HG02798 (cell line): ENCODE results near the gene SLC35E3.

Experiments used
- ATAC-seq: cut with Tn5 transposase; IDR thresholded peaks from one replicate; pipeline ENCODE4 v1.9.1; 2021; ENCODE audit warnings: mild to moderate bottlenecking; ENCODE audit not compliant: unreplicated experiment, poor library complexity

The SLC35E3 gene

GRCh38 chr12:68768431-68768939 is 22.5 kb downstream of the SLC35E3 start:
- ATAC-seq = no peak

GRCh38 chr12:68769941-68770340 is 24.0 kb downstream of the SLC35E3 start:
- ATAC-seq = no peak

GRCh38 chr12:68771223-68771925 is 25.4 kb downstream of the SLC35E3 start:
- ATAC-seq = no peak

- no peak for ATAC-seq
These were observed 26.7 kb downstream of the SLC35E3 start for GRCh38 chr12:68772714-68773113.

- ATAC-seq = no peak
These were observed 27.6 kb downstream of the SLC35E3 start for GRCh38 chr12:68773582-68773981.

- ATAC-seq = no peak
These were observed 29.2 kb downstream of the SLC35E3 start for GRCh38 chr12:68775121-68775630.

- no peak for ATAC-seq
These were observed 31.1 kb downstream of the SLC35E3 start for GRCh38 chr12:68776976-68777610.

GRCh38 chr12:68779280-68779679 is 33.3 kb downstream of the SLC35E3 start:
- ATAC-seq = no peak

- no peak for ATAC-seq
These were observed 34.8 kb downstream of the SLC35E3 start for GRCh38 chr12:68780731-68781130.

- ATAC-seq = no peak
These were observed 35.8 kb downstream of the SLC35E3 start for GRCh38 chr12:68781728-68782127.

GRCh38 chr12:68784015-68784414 is 38.0 kb downstream of the SLC35E3 start:
- no peak for ATAC-seq

GRCh38 chr12:68785358-68785757 is 39.4 kb downstream of the SLC35E3 start:
- no peak for ATAC-seq

- ATAC-seq = no peak
These were observed 39.8 kb downstream of the SLC35E3 start for GRCh38 chr12:68785823-68786222.

- ATAC-seq = no peak
These were observed 41.0 kb downstream of the SLC35E3 start for GRCh38 chr12:68786929-68787328.

- no peak for ATAC-seq
These were observed 42.7 kb downstream of the SLC35E3 start for GRCh38 chr12:68788554-68789143.

GRCh38 chr12:68789144-68789878 is 43.3 kb downstream of the SLC35E3 start:
- ATAC-seq = no peak

GRCh38 chr12:68790081-68790951 is 44.3 kb downstream of the SLC35E3 start:
- ATAC-seq = no peak

GRCh38 chr12:68790952-68791234 is 44.9 kb downstream of the SLC35E3 start:
- no peak for ATAC-seq

GRCh38 chr12:68791897-68792481 is 46.0 kb downstream of the SLC35E3 start:
- no peak for ATAC-seq
